ENCODE results near the gene ARHGEF11. TPM values are rescaled to one million over a fixed set of nuclear protein-coding genes. Genes with fewer than 3 reads are reported as not detected.

ARHGEF11 gene
- total and polyA plus RNA-seq, 2 of the 4 experiments (the other 2 are of a cell fraction): 16.8 to 17.2 TPM

DNA sequence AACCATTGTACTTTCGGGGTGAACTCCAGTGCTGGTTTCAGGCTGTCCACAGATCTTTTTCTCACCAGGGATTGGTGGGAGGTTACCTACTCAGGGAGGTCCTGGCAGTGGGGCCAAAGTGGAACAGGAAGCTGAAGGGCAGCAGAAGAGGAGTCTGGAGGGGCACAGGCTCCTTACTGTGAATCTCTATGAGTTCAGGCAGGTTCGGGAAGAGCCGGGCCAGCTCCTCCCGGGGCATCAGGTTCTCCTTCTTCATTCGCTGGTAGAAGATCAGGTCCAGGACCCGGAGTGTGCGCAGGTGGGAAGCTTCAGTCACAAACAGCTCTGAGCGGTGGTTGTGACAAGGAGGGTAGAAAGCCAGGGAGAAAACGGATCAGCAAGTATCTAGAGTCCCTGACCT lies 98.4 kb downstream of the ARHGEF11 start:
- POLR2A ChIA-PET (ENCODE audit: unreplicated experiment): no interaction called here
- no peak for ATAC-seq (ENCODE audit: low read depth)

More for the DNA sequence above, 98.4 kb downstream of the ARHGEF11 start:
- Histone ChIP-seq H3K23ac (ENCODE audit: low read depth, low read length) (no peak overlapping the region), H3K14ac (replicated peaks; ENCODE audit: low read depth, low read length) (no peak overlapping the region), H3K36me3 (ENCODE audit: control insufficient read depth, insufficient read depth, low read length) (peaks cover 73% of the 10 kb centered on the region), H3K27ac (ENCODE audit: insufficient read depth, low read length) (no peak overlapping the region), H3K56ac (ENCODE audit: extremely low read depth, insufficient read depth, low read length) (no peak overlapping the region), H2AFZ (replicated peaks; ENCODE audit: low read length, poor library complexity) (no peak overlapping the region), H3K4me2 (ENCODE audit: low read depth, low read length) (no peak overlapping the region), H2AK9ac (replicated peaks; ENCODE audit: low read depth, low read length, poor library complexity) (no peak overlapping the region), H2AK5ac (ENCODE audit: low read depth, low read length) (no peak overlapping the region), H3K9ac (ENCODE audit: low read depth, low read length) (no peak overlapping the region), H4K91ac (ENCODE audit: insufficient read depth, low read depth, low read length) (no peak overlapping the region), H4K8ac (ENCODE audit: low read depth in 2 of 2, low read length in 2 of 2) (no peak overlapping the region), H3K18ac (ENCODE audit: low read depth, low read length) (no peak overlapping the region), H4K20me1 (ENCODE audit: insufficient read depth, low read length) (no peaks in the 10 kb centered on the region; the same call in 1 of the 2 replicates), H3K4ac (ENCODE audit: low read depth, low read length) (no peak overlapping the region), H3K27me3 (ENCODE audit: control insufficient read depth, insufficient read depth, low read length) (no peaks in the 10 kb centered on the region), H3K79me1 (ENCODE audit: low read depth in 1 of 2, low read length in 2 of 2) (no peaks in the 10 kb centered on the region), H2BK5ac (ENCODE audit: low read depth, low read length, poor library complexity, severe bottlenecking) (no peak overlapping the region), H3K4me1 (ENCODE audit: control insufficient read depth, insufficient read depth, low read length) (no peaks in the 10 kb centered on the region), H3K9me1 (ENCODE audit: insufficient read depth, low read length) (peaks cover 27% of the 10 kb centered on the region), H2BK120ac (ENCODE audit: low read depth, low read length) (no peak overlapping the region), H2BK20ac (ENCODE audit: low read depth, low read length) (no peak overlapping the region), H2BK15ac (ENCODE audit: low read depth, low read length) (no peak overlapping the region), H3K4me3 (ENCODE audit: insufficient read depth, low read depth, low read length) (no peak overlapping the region), H3K9me3 (ENCODE audit: control insufficient read depth, insufficient read depth, low read length) (no peaks in the 10 kb centered on the region), H4K5ac (ENCODE audit: low read depth, low read length) (no peak overlapping the region)
- BruUV-seq (replicated peaks): no TSS peak
- no peak for DNase-seq
- CTCF ChIA-PET: no interaction called here
- no peak for TF ChIP-seq CHD1 (IDR thresholded peaks at IDR 0.05; ENCODE audit: low read depth, low read length)
- TF ChIP-seq MXI1 (IDR thresholded peaks at IDR 0.05; ENCODE audit: borderline replicate concordance, low read depth, low read length): no peak
- TF ChIP-seq BHLHE40 (IDR thresholded peaks at IDR 0.05; ENCODE audit: low read depth, low read length): no peak
- TF ChIP-seq RAD21 (IDR thresholded peaks at IDR 0.05; ENCODE audit: low read length): no peak
- no peak for TF ChIP-seq MAFK (IDR thresholded peaks at IDR 0.05; ENCODE audit: low read depth, low read length)
- TF ChIP-seq NFE2L2 (IDR thresholded peaks at IDR 0.05; ENCODE audit: low read depth, low read length): no peak
- no peak for TF ChIP-seq FOS (IDR thresholded peaks at IDR 0.05; ENCODE audit: low read depth, low read length)
- dilution Hi-C loops (cut with HindIII; ENCODE audit: low sequenced_read_pairs, unreplicated experiment): no loop called here
- in situ Hi-C loops (cut with MboI; ENCODE audit: low sequenced_read_pairs): no loop called here
- 100% methylated on average over 3 of the region's 9 CpGs; no CpG with 5 or more reads in 1 of the 2 experiments for WGBS, 2 experiments (ENCODE audit: extremely low coverage in 2 of 2, insufficient read length in 1 of 2)
- intact Hi-C loops (cut with micrococcal nuclease): no loop called here

All from IMR-90 (cell line).